ENCODE data around the gene ZNF423. TPM values are rescaled to one million over a fixed set of nuclear protein-coding genes. Genes with fewer than 3 reads are reported as not detected.
A peak's percentile ranks its signal among the peaks of the same experiment; 100 is the strongest.

The ZNF423 gene
- total and polyA plus RNA-seq, 2 experiments from 2014 or later, result 12.3 to 22.2 TPM

DNA sequence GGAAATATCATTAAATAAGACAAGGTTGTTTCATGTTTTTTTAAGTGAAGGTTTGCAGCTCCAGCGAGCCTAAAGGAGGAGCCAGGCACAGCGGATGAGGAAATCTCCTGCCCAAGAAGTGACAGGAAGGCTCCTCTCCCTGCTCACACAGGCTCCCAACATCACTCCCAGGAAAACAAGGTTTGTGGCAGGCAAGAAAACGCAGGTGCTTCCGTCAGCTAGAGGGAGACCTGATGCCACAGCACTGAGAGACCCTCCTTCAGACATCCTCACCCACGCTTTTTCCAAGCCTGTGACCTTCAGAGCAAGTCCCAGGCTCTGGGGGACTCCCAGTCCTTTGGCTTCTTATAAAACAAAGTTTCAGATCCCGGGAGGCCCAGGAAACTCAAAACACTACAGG lies 89.7 kb downstream of the ZNF423 start:
- Histone ChIP-seq H3K4me3 (no peak overlapping the region), H3K4me1 (ENCODE audit: low read depth) (no peaks in the 10 kb centered on the region), H3K36me3 (no peaks in the 10 kb centered on the region), H3K9me3 (ENCODE audit: low read depth) (no peaks in the 10 kb centered on the region), H3K27me3 (no peaks in the 10 kb centered on the region), H3K27ac (peak overlapping the region; percentile 9)
- TF ChIP-seq, protein P1, sequence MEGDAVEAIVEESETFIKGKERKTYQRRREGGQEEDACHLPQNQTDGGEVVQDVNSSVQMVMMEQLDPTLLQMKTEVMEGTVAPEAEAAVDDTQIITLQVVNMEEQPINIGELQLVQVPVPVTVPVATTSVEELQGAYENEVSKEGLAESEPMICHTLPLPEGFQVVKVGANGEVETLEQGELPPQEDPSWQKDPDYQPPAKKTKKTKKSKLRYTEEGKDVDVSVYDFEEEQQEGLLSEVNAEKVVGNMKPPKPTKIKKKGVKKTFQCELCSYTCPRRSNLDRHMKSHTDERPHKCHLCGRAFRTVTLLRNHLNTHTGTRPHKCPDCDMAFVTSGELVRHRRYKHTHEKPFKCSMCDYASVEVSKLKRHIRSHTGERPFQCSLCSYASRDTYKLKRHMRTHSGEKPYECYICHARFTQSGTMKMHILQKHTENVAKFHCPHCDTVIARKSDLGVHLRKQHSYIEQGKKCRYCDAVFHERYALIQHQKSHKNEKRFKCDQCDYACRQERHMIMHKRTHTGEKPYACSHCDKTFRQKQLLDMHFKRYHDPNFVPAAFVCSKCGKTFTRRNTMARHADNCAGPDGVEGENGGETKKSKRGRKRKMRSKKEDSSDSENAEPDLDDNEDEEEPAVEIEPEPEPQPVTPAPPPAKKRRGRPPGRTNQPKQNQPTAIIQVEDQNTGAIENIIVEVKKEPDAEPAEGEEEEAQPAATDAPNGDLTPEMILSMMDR (IDR thresholded peaks at IDR 0.05; ENCODE audit: low read depth, low read length), result no peak
- peak; percentile 19 to 32 for DNase-seq (ENCODE audit: low read depth in 1 of 2, low spot score in 1 of 2)

DNA sequence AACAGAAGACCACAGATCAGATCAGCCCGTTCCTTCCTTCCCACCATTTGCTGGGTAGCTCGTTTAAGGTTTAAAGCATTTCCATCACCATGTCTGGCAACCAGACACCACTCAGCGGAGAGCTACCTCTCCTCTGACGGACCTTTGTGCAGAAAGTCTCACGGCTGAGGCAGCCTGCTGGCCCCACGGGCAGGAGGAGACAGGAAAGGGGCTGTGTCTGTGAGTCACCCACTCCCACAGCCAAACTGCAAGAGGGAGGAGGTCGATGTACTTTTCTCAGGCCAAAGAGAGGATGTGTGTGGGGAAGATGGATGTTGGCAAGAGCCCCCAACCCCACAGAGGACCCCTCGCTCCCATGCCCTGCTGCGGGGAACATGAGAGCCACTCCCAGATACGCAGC lies 92.1 kb downstream of the ZNF423 start:
- peak in 1 of 2 donors; percentile 49 for DNase-seq (ENCODE audit: low read depth in 1 of 2, low spot score in 1 of 2)

DNA sequence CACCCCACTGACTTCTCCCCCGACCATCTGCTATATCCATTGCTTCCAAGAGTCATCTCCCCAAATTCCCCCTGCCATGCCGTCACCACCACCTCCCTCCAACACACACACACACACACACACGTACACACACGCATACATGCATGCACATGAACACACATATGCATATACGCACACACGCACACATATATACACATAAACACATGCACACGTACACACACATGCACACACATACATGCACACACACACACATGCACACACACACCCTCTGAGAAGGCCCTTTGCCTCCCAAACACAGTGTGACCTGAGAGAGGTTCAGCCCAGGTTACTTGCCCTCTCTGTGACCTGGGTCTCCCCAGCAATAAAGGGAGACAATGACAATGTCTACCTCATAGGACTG lies 95.1 kb downstream of the ZNF423 start:
- no peaks in the 10 kb centered on the region for H3K9me3 ChIP-seq (ENCODE audit: low read depth)
- TF ChIP-seq, protein P1 (IDR thresholded peaks at IDR 0.05; ENCODE audit: low read depth, low read length), result no peak
- H3K36me3 ChIP-seq, result no peaks in the 10 kb centered on the region
- H3K4me3 ChIP-seq, result no peak overlapping the region
- no peak overlapping the region for H3K27ac ChIP-seq
- H3K4me1 ChIP-seq (ENCODE audit: low read depth), result no peaks in the 10 kb centered on the region
- DNase-seq (ENCODE audit: low read depth in 1 of 2, low spot score in 1 of 2), result no peak
- H3K27me3 ChIP-seq, result no peaks in the 10 kb centered on the region

More for the DNA sequence above, 92.1 kb downstream of the ZNF423 start:
- no peak overlapping the region for H3K27ac ChIP-seq
- no peaks in the 10 kb centered on the region for H3K27me3 ChIP-seq
- TF ChIP-seq, protein P1 (IDR thresholded peaks at IDR 0.05; ENCODE audit: low read depth, low read length), result no peak
- no peaks in the 10 kb centered on the region for H3K36me3 ChIP-seq
- H3K4me3 ChIP-seq, result no peak overlapping the region
- no peaks in the 10 kb centered on the region for H3K9me3 ChIP-seq (ENCODE audit: low read depth)
- no peaks in the 10 kb centered on the region for H3K4me1 ChIP-seq (ENCODE audit: low read depth)

DNA sequence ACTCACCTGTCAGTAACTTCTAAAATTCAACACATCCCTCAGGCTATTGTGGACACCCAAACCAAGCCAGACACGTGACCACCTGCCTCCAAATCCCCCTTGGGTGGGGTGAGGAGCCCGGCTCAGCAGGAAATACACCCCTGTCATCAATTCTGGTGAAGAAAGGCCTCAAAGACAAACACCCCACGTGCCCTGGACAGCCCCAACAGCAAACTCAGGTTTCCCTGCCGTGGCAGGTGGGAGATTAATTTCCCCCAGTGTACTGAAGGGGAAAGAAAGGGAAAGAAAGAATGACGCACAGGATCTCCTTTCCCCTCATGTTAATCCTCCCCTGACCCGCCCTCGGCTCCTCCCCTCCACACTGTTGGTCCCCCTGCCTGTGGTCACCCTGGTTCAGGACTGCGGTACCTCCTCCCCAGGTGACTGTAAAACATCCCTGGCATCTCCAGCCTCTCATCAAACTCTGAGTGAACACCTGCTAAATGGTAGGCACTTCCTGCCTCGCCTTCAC lies 98.3 kb downstream of the ZNF423 start:
- Histone ChIP-seq H3K36me3 (no peaks in the 10 kb centered on the region), H3K27ac (no peak overlapping the region), H3K9me3 (ENCODE audit: low read depth) (no peaks in the 10 kb centered on the region), H3K27me3 (no peaks in the 10 kb centered on the region), H3K4me3 (no peak overlapping the region), H3K4me1 (ENCODE audit: low read depth) (peaks cover 7% of the 10 kb centered on the region)
- DNase-seq (ENCODE audit: low read depth in 1 of 2, low spot score in 1 of 2), result no peak
- TF ChIP-seq, protein P1 (IDR thresholded peaks at IDR 0.05; ENCODE audit: low read depth, low read length), result no peak

DNA sequence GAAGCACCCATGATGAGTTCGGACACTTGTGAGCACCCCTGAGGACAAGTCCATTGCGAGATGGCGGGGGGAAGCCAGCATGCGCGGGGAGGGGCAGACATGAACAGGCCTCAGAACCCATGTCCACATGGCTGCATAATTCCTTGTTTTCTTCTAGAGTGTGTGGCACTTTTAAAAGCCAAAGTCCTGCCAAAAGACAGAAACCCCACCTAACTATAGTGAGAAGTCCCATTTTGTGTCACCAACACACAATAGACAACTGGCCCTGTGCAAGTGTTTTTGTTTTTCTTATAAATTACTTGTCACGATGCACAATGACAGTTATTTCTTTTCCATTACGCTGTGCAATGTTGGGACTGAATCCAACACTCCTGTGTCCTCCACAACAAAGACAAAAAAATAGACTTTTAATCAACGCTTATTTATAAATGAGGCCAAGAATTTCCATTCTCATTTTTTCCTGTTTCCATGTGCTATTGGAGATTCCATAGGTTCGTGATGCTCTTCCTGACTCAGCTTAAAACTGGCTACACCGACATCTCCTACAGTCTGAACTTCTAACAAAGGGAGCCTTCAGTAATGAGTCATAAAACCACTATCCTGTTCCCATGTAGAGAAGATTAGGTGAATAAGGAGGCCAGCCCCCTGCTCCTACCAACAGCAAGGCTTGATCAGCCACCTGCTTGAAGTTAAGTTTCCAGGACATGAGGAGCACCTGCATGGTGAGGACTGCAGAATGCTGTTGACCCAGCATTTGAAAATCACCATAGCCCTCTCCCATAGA lies 98.9 kb downstream of the ZNF423 start:
- peak in 1 of 2 donors; percentile 62 for DNase-seq (ENCODE audit: low read depth in 1 of 2, low spot score in 1 of 2)

More for the DNA sequence above, 98.9 kb downstream of the ZNF423 start:
- no peaks in the 10 kb centered on the region for H3K9me3 ChIP-seq (ENCODE audit: low read depth)
- peaks cover 7% of the 10 kb centered on the region for H3K4me1 ChIP-seq (ENCODE audit: low read depth)
- H3K27ac ChIP-seq, result no peak overlapping the region
- TF ChIP-seq, protein P1 (IDR thresholded peaks at IDR 0.05; ENCODE audit: low read depth, low read length), result no peak
- H3K36me3 ChIP-seq, result no peaks in the 10 kb centered on the region
- no peak overlapping the region for H3K4me3 ChIP-seq
- no peaks in the 10 kb centered on the region for H3K27me3 ChIP-seq
